GM21381 (cell line): ENCODE measurements around the gene VCY.
"Not testable (repeated sequence)": the region's sequence is repeated elsewhere in the genome, so short reads cannot be mapped to it uniquely, and the experiment has no call there.

Experiments used
- ATAC-seq: cut with Tn5 transposase; IDR thresholded peaks from one replicate; pipeline ENCODE4 v1.9.1; 2021; ENCODE audit warnings: mild to moderate bottlenecking, moderate library complexity; ENCODE audit not compliant: unreplicated experiment

The VCY gene

GRCh38 chrY:13986373-13986772 is at the start of gene VCY:
Gene VCY (minus strand): TSS chrY:13986473. CDS start chrY:13986440, 33 bp downstream.
- ATAC-seq: not testable (repeated sequence)

GRCh38 chrY:14030395-14030794 is 44.1 kb upstream of the VCY start:
- not testable (repeated sequence) for ATAC-seq

GRCh38 chrY:14011916-14012315 is 25.6 kb upstream of the VCY start:
- ATAC-seq: not testable (repeated sequence)

- ATAC-seq: not testable (repeated sequence)
These were observed 43.9 kb downstream of the VCY start for GRCh38 chrY:13942406-13942805.
